HEK293 (cell line): ENCODE results near the gene CHST15.

Source experiments
- BCL11A ChIP-seq: fragments of 450-650 bp; formaldehyde crosslinking; IDR thresholded peaks from 2 replicates; pipeline ENCODE4 v1.5.1; 2016; ENCODE audit warnings: low read depth, missing biosample characterization, missing genetic modification characterization
- EGR2 ChIP-seq: fragments of 450-650 bp; formaldehyde crosslinking; IDR thresholded peaks from 2 replicates; pipeline ENCODE4 v1.5.1; 2016; ENCODE audit warnings: low read depth, missing biosample characterization, missing genetic modification characterization
- FEZF1 ChIP-seq: fragments of 450-650 bp; formaldehyde crosslinking; IDR thresholded peaks from 2 replicates; pipeline ENCODE4 v1.5.1; 2016; ENCODE audit warnings: missing biosample characterization, missing genetic modification characterization
- GLIS1 ChIP-seq: fragments of 450-650 bp; formaldehyde crosslinking; IDR thresholded peaks from 2 replicates; pipeline ENCODE4 v1.5.1; 2016; ENCODE audit warnings: missing biosample characterization, missing genetic modification characterization
- KLF7 ChIP-seq: fragments of 450-650 bp; formaldehyde crosslinking; IDR thresholded peaks from 2 replicates; pipeline ENCODE4 v1.5.1; 2016; ENCODE audit warnings: missing biosample characterization, missing genetic modification characterization, borderline replicate concordance
- OVOL3 ChIP-seq: fragments of 450-650 bp; formaldehyde crosslinking; IDR thresholded peaks from 2 replicates; pipeline ENCODE4 v1.5.1; 2016; ENCODE audit warnings: missing biosample characterization, missing genetic modification characterization
- PRDM4 ChIP-seq: fragments of 450-650 bp; formaldehyde crosslinking; IDR thresholded peaks from 2 replicates; pipeline ENCODE4 v1.5.1; 2017; ENCODE audit warnings: missing biosample characterization, missing genetic modification characterization
- SP2 ChIP-seq: fragments of 450-650 bp; formaldehyde crosslinking; IDR thresholded peaks from 2 replicates; pipeline ENCODE4 v1.5.1; 2016; ENCODE audit warnings: missing biosample characterization, missing genetic modification characterization
- SP7 ChIP-seq: fragments of 450-650 bp; formaldehyde crosslinking; IDR thresholded peaks from 2 replicates; pipeline ENCODE4 v1.5.1; 2016; ENCODE audit warnings: missing biosample characterization, missing genetic modification characterization
- TRIM28 ChIP-seq: IDR thresholded peaks from 2 replicates; pipeline ENCODE4 v1.6.1; 2011; ENCODE audit warnings: low read length, control low read depth, borderline replicate concordance
- ZBTB11 ChIP-seq: fragments of 450-650 bp; formaldehyde crosslinking; conservative IDR thresholded peaks from 2 replicates; pipeline ENCODE4 v1.5.1; 2016; ENCODE audit warnings: low read depth, missing biosample characterization, missing genetic modification characterization
- ZFP69B ChIP-seq: fragments of 450-650 bp; formaldehyde crosslinking; IDR thresholded peaks from 2 replicates; pipeline ENCODE4 v1.5.1; 2016; ENCODE audit warnings: missing biosample characterization, missing genetic modification characterization
- ZIC2 ChIP-seq: fragments of 450-650 bp; formaldehyde crosslinking; IDR thresholded peaks from 2 replicates; pipeline ENCODE4 v1.5.1; 2016; ENCODE audit warnings: missing biosample characterization, missing genetic modification characterization
- ZNF133 ChIP-seq: fragments of 450-650 bp; formaldehyde crosslinking; IDR thresholded peaks from 2 replicates; pipeline ENCODE4 v1.5.1; 2016; ENCODE audit warnings: missing biosample characterization, missing genetic modification characterization
- ZNF140 ChIP-seq: fragments of 450-650 bp; formaldehyde crosslinking; IDR thresholded peaks from 2 replicates; pipeline ENCODE4 v1.5.1; 2016; ENCODE audit warnings: missing biosample characterization, missing genetic modification characterization
- ZNF223 ChIP-seq: fragments of 450-650 bp; formaldehyde crosslinking; IDR thresholded peaks from 2 replicates; pipeline ENCODE4 v1.5.1; 2016; ENCODE audit warnings: missing biosample characterization, missing genetic modification characterization
- ZNF239 ChIP-seq: fragments of 450-650 bp; formaldehyde crosslinking; IDR thresholded peaks from 2 replicates; pipeline ENCODE4 v1.5.1; 2016; ENCODE audit warnings: missing biosample characterization, missing genetic modification characterization
- ZNF266 ChIP-seq: fragments of 450-650 bp; formaldehyde crosslinking; IDR thresholded peaks from 2 replicates; pipeline ENCODE4 v1.5.1; 2016; ENCODE audit warnings: missing biosample characterization, missing genetic modification characterization, low read depth
- ZNF292 ChIP-seq: fragments of 450-650 bp; formaldehyde crosslinking; IDR thresholded peaks from 2 replicates; pipeline ENCODE4 v1.5.1; 2016; ENCODE audit warnings: low read depth, missing biosample characterization, missing genetic modification characterization, borderline replicate concordance
- ZNF544 ChIP-seq: fragments of 450-650 bp; formaldehyde crosslinking; IDR thresholded peaks from 2 replicates; pipeline ENCODE4 v1.5.0; 2017; ENCODE audit warnings: missing biosample characterization, missing genetic modification characterization
- ZNF600 ChIP-seq: fragments of 450-650 bp; formaldehyde crosslinking; IDR thresholded peaks from 2 replicates; pipeline ENCODE4 v1.5.1; 2016; ENCODE audit warnings: missing biosample characterization, missing genetic modification characterization
- ZNF768 ChIP-seq: fragments of 450-650 bp; formaldehyde crosslinking; IDR thresholded peaks from 2 replicates; pipeline ENCODE4 v1.5.1; 2018; ENCODE audit warnings: missing biosample characterization, mild to moderate bottlenecking, missing genetic modification characterization
- ZNF792 ChIP-seq: fragments of 450-650 bp; formaldehyde crosslinking; IDR thresholded peaks from 2 replicates; pipeline ENCODE4 v1.5.1; 2016; ENCODE audit warnings: missing biosample characterization, missing genetic modification characterization
- ZNF837 ChIP-seq: fragments of 450-650 bp; formaldehyde crosslinking; IDR thresholded peaks from 2 replicates; pipeline ENCODE4 v1.5.1; 2016; ENCODE audit warnings: missing biosample characterization, missing genetic modification characterization
- ZSCAN16 ChIP-seq: fragments of 450-650 bp; formaldehyde crosslinking; IDR thresholded peaks from 2 replicates; pipeline ENCODE4 v1.5.1; 2016; ENCODE audit warnings: missing biosample characterization, missing genetic modification characterization
- ZXDB ChIP-seq: fragments of 450-650 bp; formaldehyde crosslinking; IDR thresholded peaks from 2 replicates; pipeline ENCODE4 v1.5.1; 2016; ENCODE audit warnings: missing biosample characterization, missing genetic modification characterization
- TF ChIP-seq, protein P1 (sequence below): fragments of 450-650 bp; formaldehyde crosslinking; IDR thresholded peaks from 2 replicates; pipeline ENCODE4 v1.5.1; 2017; ENCODE audit warnings: missing biosample characterization, missing genetic modification characterization
- TF ChIP-seq, protein P2 (sequence below): fragments of 450-650 bp; IDR thresholded peaks from 2 replicates; pipeline ENCODE4 v1.5.1; 2018; ENCODE audit warnings: missing biosample characterization, missing genetic modification characterization
- TF ChIP-seq, protein P3 (sequence below): fragments of 450-650 bp; formaldehyde crosslinking; IDR thresholded peaks from 2 replicates; pipeline ENCODE4 v1.5.1; 2017; ENCODE audit warnings: missing biosample characterization, missing genetic modification characterization

The CHST15 gene

DNA sequence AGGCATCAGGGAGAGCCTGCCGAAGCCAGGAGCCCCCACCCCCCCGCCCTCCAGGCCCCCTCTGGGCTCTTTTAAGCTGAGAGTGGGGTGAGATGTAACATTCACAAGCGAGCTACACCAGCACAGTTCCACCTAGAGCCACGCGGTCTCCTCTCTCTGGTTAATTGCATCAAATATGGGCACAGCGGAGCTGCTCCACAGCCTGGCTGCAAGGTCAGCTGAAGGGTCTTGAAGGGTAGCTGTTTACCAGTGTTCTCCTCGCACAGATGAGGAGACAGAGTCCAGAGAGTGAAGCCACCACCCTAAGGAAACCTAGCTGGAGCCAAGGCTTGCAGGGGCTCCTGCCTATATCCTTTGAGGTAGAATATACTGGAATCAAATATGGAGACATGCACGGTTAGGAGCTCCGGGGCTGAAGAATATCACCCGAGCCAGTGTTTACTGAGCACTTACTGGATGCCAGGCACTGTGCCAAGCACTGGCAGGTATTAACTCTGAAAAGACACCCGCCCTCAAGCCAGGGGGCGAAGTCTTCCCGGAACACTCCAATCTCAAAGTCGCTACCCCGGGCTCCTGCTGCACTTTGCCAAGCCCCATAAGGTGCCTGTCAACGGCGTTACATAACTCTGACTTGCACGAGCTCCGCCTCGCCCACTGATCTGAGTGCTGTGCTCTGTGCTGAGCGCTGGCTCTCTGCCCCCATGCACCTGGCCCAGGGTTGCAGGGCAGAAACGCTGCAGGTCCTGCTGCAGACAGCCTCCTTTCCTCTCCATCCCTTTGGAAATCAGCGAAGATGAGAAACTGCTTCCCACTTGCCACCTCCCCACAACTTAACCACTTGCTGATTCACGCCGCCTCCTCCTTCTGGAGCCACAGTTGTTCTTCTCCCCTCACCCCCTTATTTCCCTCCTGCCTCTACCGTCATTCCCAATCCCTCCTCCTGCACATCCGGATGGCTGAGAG is 5.4 kb downstream of the CHST15 start (continued):
- TF ChIP-seq PRDM4 (tag by site-specific recombination), result no peak
- TF ChIP-seq GLIS1, result peak; percentile 65; the same call in 1 of the 2 replicates
- no peak for TF ChIP-seq ZNF792 (tag by site-specific recombination)
- peak; percentile 44 for TF ChIP-seq ZIC2 (tag by site-specific recombination)
- TF ChIP-seq ZNF600 (tag by site-specific recombination), result peak; percentile 42; the same call in 1 of the 2 replicates
- TF ChIP-seq BCL11A, result no peak
- TF ChIP-seq, protein P1, sequence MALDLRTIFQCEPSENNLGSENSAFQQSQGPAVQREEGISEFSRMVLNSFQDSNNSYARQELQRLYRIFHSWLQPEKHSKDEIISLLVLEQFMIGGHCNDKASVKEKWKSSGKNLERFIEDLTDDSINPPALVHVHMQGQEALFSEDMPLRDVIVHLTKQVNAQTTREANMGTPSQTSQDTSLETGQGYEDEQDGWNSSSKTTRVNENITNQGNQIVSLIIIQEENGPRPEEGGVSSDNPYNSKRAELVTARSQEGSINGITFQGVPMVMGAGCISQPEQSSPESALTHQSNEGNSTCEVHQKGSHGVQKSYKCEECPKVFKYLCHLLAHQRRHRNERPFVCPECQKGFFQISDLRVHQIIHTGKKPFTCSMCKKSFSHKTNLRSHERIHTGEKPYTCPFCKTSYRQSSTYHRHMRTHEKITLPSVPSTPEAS (tag by site-specific recombination), result no peak
- no peak for TF ChIP-seq ZNF768 (tag by site-specific recombination)
- TF ChIP-seq ZNF837, result no peak
- no peak for TF ChIP-seq ZNF544 (tag by site-specific recombination)
- peak; percentile 92 for TF ChIP-seq EGR2
- no peak for TF ChIP-seq ZBTB11 (tag by site-specific recombination)
- TF ChIP-seq, protein P2, sequence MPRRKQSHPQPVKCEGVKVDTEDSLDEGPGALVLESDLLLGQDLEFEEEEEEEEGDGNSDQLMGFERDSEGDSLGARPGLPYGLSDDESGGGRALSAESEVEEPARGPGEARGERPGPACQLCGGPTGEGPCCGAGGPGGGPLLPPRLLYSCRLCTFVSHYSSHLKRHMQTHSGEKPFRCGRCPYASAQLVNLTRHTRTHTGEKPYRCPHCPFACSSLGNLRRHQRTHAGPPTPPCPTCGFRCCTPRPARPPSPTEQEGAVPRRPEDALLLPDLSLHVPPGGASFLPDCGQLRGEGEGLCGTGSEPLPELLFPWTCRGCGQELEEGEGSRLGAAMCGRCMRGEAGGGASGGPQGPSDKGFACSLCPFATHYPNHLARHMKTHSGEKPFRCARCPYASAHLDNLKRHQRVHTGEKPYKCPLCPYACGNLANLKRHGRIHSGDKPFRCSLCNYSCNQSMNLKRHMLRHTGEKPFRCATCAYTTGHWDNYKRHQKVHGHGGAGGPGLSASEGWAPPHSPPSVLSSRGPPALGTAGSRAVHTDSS (tag by site-specific recombination), result no peak
- TF ChIP-seq SP7 (tag by site-specific recombination), result no peak
- TF ChIP-seq ZSCAN16 (tag by site-specific recombination), result peak; percentile 75
- TF ChIP-seq TRIM28, result no peak
- TF ChIP-seq ZNF223, result no peak
- no peak for TF ChIP-seq FEZF1 (tag by site-specific recombination)
- no peak for TF ChIP-seq KLF7 (tag by site-specific recombination)
- no peak for TF ChIP-seq ZXDB (tag by site-specific recombination)
- TF ChIP-seq OVOL3, result no peak
- TF ChIP-seq, protein P3, sequence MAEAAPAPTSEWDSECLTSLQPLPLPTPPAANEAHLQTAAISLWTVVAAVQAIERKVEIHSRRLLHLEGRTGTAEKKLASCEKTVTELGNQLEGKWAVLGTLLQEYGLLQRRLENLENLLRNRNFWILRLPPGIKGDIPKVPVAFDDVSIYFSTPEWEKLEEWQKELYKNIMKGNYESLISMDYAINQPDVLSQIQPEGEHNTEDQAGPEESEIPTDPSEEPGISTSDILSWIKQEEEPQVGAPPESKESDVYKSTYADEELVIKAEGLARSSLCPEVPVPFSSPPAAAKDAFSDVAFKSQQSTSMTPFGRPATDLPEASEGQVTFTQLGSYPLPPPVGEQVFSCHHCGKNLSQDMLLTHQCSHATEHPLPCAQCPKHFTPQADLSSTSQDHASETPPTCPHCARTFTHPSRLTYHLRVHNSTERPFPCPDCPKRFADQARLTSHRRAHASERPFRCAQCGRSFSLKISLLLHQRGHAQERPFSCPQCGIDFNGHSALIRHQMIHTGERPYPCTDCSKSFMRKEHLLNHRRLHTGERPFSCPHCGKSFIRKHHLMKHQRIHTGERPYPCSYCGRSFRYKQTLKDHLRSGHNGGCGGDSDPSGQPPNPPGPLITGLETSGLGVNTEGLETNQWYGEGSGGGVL (tag by site-specific recombination), result no peak
- no peak for TF ChIP-seq ZNF140 (tag by site-specific recombination)
- TF ChIP-seq SP2 (tag by site-specific recombination), result no peak
- no peak for TF ChIP-seq ZNF239 (tag by site-specific recombination)
- TF ChIP-seq ZFP69B (tag by site-specific recombination), result no peak
- no peak for TF ChIP-seq ZNF292 (tag by site-specific recombination)
- no peak for TF ChIP-seq ZNF133 (tag by site-specific recombination)
- no peak for TF ChIP-seq ZNF266 (tag by site-specific recombination)
